ENCODE data around the gene TPP2.

TPP2 gene

DNA sequence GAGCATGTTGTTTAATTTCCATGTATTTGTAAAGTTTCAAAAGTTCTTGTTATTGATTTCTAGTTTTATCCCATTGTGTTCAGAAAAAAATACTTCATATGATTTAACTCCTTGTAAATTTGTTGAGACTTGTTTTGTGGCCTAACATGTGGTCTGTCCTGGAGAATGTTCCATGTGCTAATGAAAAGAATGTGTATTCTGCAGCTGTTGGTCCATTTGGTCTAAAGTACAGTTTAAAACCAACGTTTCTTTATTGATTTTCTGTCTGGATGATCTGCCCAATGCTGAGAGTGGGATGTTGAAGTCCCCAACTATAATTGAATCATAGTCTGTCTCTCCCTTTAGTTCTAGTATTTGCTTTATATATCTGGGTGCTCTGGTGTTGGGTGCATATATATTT, 34.9 kb upstream of the TPP2 start:
- Histone ChIP-seq H3K27ac (ENCODE audit: low read length) (no peak overlapping the region), H3K36me3 (replicated peaks; ENCODE audit: insufficient read depth, low read length) (no peaks in the 10 kb centered on the region), H3F3A (ENCODE audit: insufficient read depth, low read length) (0 out of 2 replicates have a peak, but pooled peaks cover 7% of the 10 kb centered on the region), H3K4me3 (ENCODE audit: low read length) (no peak overlapping the region), H3K4me1 (ENCODE audit: low read length) (peaks cover 16% of the 10 kb centered on the region), H3K9me3 (replicated peaks; ENCODE audit: insufficient read depth, low read length) (no peaks in the 10 kb centered on the region), H3K9me2 (replicated peaks; ENCODE audit: insufficient read depth, low read length) (no peaks in the 10 kb centered on the region), H3K4me2 (ENCODE audit: low read depth, low read length) (no peak overlapping the region), H3K79me2 (ENCODE audit: low read length) (no peaks in the 10 kb centered on the region), H4K20me1 (ENCODE audit: insufficient read depth, low read length) (no peaks in the 10 kb centered on the region), H3K9ac (ENCODE audit: low read length) (no peak overlapping the region), H3K27me3 (replicated peaks; ENCODE audit: insufficient read depth, low read length) (no peaks in the 10 kb centered on the region), H2AFZ (ENCODE audit: low read length) (no peak overlapping the region)
- TF ChIP-seq CTCF (IDR thresholded peaks at IDR 0.05; ENCODE audit: low read length), result no peak
- TF ChIP-seq EZH2 (optimal IDR thresholded peaks at IDR 0.05; ENCODE audit: low read depth, low read length), result no peak
- TF ChIP-seq EZH2phosphoT487 (IDR thresholded peaks at IDR 0.05; ENCODE audit: low read length), result no peak
- no peak for DNase-seq

DNA sequence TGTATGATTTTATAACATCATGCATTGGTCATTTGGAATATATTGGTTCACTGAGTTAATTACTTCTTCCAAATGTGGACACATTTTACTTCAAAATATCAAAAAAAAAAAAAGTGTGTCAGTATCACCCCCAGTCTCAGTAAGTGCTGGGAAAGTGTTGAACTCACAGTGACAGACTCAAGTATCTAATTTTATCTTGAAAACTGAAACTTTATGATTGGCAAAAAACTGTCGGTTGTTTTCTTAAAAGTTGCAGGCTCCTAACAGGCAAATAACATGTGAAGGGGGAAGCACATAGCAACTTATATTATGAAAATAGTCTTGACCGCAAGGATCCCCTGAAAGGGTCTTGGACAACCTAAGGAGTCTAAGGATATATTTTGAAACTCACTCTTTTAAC, 33.5 kb upstream of the TPP2 start:
- Histone ChIP-seq H3K27ac (ENCODE audit: low read length) (peak overlapping the region; percentile 6; the same call in 1 of the 2 replicates), H3K9ac (ENCODE audit: low read length) (no peak overlapping the region), H3K4me1 (ENCODE audit: low read length) (peaks cover 16% of the 10 kb centered on the region), H3K4me3 (ENCODE audit: low read length) (peak overlapping the region; percentile 5; the same call in 1 of the 2 replicates), H3K36me3 (replicated peaks; ENCODE audit: insufficient read depth, low read length) (no peaks in the 10 kb centered on the region), H3K4me2 (ENCODE audit: low read depth, low read length) (peak overlapping the region; percentile 40), H3K79me2 (ENCODE audit: low read length) (no peaks in the 10 kb centered on the region), H2AFZ (ENCODE audit: low read length) (peak overlapping the region; percentile 9; the same call in 1 of the 2 replicates), H3K9me3 (replicated peaks; ENCODE audit: insufficient read depth, low read length) (no peaks in the 10 kb centered on the region), H3K9me2 (replicated peaks; ENCODE audit: insufficient read depth, low read length) (no peaks in the 10 kb centered on the region), H3K27me3 (replicated peaks; ENCODE audit: insufficient read depth, low read length) (no peaks in the 10 kb centered on the region), H3F3A (ENCODE audit: insufficient read depth, low read length) (0 out of 2 replicates have a peak, but pooled peaks cover 7% of the 10 kb centered on the region), H4K20me1 (ENCODE audit: insufficient read depth, low read length) (no peaks in the 10 kb centered on the region)
- TF ChIP-seq EZH2 (optimal IDR thresholded peaks at IDR 0.05; ENCODE audit: low read depth, low read length) (no peak), EZH2phosphoT487 (IDR thresholded peaks at IDR 0.05; ENCODE audit: low read length) (no peak), CTCF (IDR thresholded peaks at IDR 0.05; ENCODE audit: low read length) (no peak)
- DNase-seq, result peak; percentile 73

DNA sequence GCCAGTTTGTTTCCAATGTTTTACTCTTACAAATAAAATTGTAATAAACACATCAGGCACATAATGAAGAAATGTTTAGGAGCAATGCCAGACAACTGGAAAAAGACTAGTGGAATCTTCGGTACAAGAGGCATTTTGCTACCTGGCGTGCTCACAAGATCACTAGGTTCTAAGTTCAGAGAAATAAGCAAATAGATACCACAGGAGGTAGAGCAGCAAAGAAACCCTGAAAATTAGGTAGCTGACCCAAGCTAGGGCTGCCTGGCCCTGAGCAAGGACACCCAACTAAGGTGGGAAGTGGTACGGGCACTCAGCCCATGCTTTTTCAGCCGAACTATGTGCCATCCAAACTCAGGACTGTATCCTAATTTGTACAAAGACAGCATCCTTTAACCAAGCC, 32.2 kb upstream of the TPP2 start:
- Histone ChIP-seq H3K9ac (ENCODE audit: low read length) (no peak overlapping the region), H3K4me2 (ENCODE audit: low read depth, low read length) (no peak overlapping the region), H3F3A (ENCODE audit: insufficient read depth, low read length) (0 out of 2 replicates have a peak, but pooled peaks cover 7% of the 10 kb centered on the region), H3K36me3 (replicated peaks; ENCODE audit: insufficient read depth, low read length) (no peaks in the 10 kb centered on the region), H2AFZ (ENCODE audit: low read length) (no peak overlapping the region), H3K4me1 (ENCODE audit: low read length) (peaks cover 16% of the 10 kb centered on the region), H3K27ac (ENCODE audit: low read length) (no peak overlapping the region), H3K79me2 (ENCODE audit: low read length) (no peaks in the 10 kb centered on the region), H3K4me3 (ENCODE audit: low read length) (no peak overlapping the region), H4K20me1 (ENCODE audit: insufficient read depth, low read length) (no peaks in the 10 kb centered on the region), H3K9me2 (replicated peaks; ENCODE audit: insufficient read depth, low read length) (no peaks in the 10 kb centered on the region), H3K27me3 (replicated peaks; ENCODE audit: insufficient read depth, low read length) (no peaks in the 10 kb centered on the region), H3K9me3 (replicated peaks; ENCODE audit: insufficient read depth, low read length) (no peaks in the 10 kb centered on the region)
- DNase-seq, result no peak
- TF ChIP-seq CTCF (IDR thresholded peaks at IDR 0.05; ENCODE audit: low read length), result no peak
- no peak for TF ChIP-seq EZH2 (optimal IDR thresholded peaks at IDR 0.05; ENCODE audit: low read depth, low read length)
- no peak for TF ChIP-seq EZH2phosphoT487 (IDR thresholded peaks at IDR 0.05; ENCODE audit: low read length)
